ENCODE data around the gene UBL4A. TPM values are rescaled to one million over a fixed set of nuclear protein-coding genes. Genes with fewer than 3 reads are reported as not detected.

Gene UBL4A
- total RNA-seq, 1 experiment from 2014 or later = 26.7 TPM

GRCh38 chrX:154477891-154478477 is 8.4 kb downstream of the UBL4A start:
- DNase-seq (ENCODE audit: unreplicated experiment) = no peak
- ChIA-PET CTCF (interaction anchor here (0.6 to 1.1 kb wide), 2 partner anchors 56 to 1327 kb away, joined by 3 read pairs; no protein-coding TSS in a partner anchor), POLR2A (interaction anchor here (0.8 to 1.4 kb wide), 4 partner anchors 9 to 79 kb away, joined by 3 to 6 read pairs (median 6); partner anchors contain the start of genes PLXNA3 and SLC10A3)
- intact Hi-C loops (cut with micrococcal nuclease) = no loop called here
- Mint-ChIP-seq H3K4me1 (ENCODE audit: insufficient read depth, unreplicated experiment) (peaks cover 7% of the 10 kb centered on the region), H3K27me3 (ENCODE audit: insufficient read depth, unreplicated experiment) (peaks cover 23% of the 10 kb centered on the region), H3K36me3 (ENCODE audit: insufficient read depth, unreplicated experiment) (peaks cover 19% of the 10 kb centered on the region), H3K27ac (ENCODE audit: low read depth, unreplicated experiment) (no peak overlapping the region), H3K9me3 (ENCODE audit: unreplicated experiment) (no peaks in the 10 kb centered on the region), H3K4me3 (ENCODE audit: unreplicated experiment) (peak overlapping the region; percentile 72)
- TF ChIP-seq CTCF (IDR thresholded peaks at IDR 0.05; ENCODE audit: unreplicated experiment) = no peak
- TSS peak; percentile 82 for BruUV-seq (replicated peaks)

DNA sequence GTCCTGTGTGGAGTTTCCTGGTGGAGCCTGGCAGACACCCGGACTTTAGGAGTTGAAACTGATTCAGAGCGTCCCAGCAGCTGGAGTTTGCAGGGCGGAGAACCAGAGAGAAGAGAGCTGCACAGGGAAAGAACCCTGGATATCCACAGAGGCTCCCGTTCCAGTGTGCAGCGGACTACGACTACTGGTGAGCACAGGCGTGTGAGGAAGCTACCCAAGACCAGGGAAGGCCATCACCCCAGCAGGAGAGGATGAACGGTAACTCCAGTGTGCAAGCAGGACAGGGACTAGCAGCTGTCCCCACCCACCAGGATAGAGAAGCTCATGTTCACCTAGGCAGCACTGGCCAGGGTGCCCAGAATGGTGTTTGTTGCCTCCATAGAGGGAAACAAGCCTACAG is 9.6 kb downstream of the UBL4A start:
- CTCF ChIA-PET = interaction anchor here (0.7 to 0.8 kb wide), 2 partner anchors 12 to 28 kb away, joined by 3 read pairs; no protein-coding TSS in a partner anchor
- H3K4me3 Mint-ChIP-seq (ENCODE audit: unreplicated experiment) = no peak overlapping the region
- intact Hi-C loops (cut with micrococcal nuclease) = no loop called here

GRCh38 chrX:154473683-154474082 is 12.7 kb downstream of the UBL4A start:
- no peaks in the 10 kb centered on the region for H3K9me3 Mint-ChIP-seq (ENCODE audit: unreplicated experiment)
- intact Hi-C loops (cut with micrococcal nuclease) = no loop called here

More for the DNA sequence above, 9.6 kb downstream of the UBL4A start:
- no peak for DNase-seq (ENCODE audit: unreplicated experiment)
- TF ChIP-seq CTCF (IDR thresholded peaks at IDR 0.05; ENCODE audit: unreplicated experiment) = no peak
- POLR2A ChIA-PET = interaction anchor here (0.6 to 1.6 kb wide), 4 partner anchors 13 to 94 kb away, joined by 3 to 8 read pairs (median 4); partner anchors contain the start of genes FAM3A and SLC10A3
- H3K9me3 Mint-ChIP-seq (ENCODE audit: unreplicated experiment) = no peaks in the 10 kb centered on the region
- BruUV-seq (replicated peaks) = no TSS peak
- H3K27ac Mint-ChIP-seq (ENCODE audit: low read depth, unreplicated experiment) = no peak overlapping the region
- H3K4me1 Mint-ChIP-seq (ENCODE audit: insufficient read depth, unreplicated experiment) = no peaks in the 10 kb centered on the region
- peaks cover 15% of the 10 kb centered on the region for H3K27me3 Mint-ChIP-seq (ENCODE audit: insufficient read depth, unreplicated experiment)
- H3K36me3 Mint-ChIP-seq (ENCODE audit: insufficient read depth, unreplicated experiment) = peaks cover 20% of the 10 kb centered on the region

More at GRCh38 chrX:154473683-154474082, 12.7 kb downstream of the UBL4A start:
- ChIA-PET POLR2A (no interaction called here), CTCF (interaction anchor here (1.1 kb wide), 1 partner anchor 12 kb away, joined by 4 read pairs; the partner anchor contains the start of gene UBL4A)
- no peaks in the 10 kb centered on the region for H3K4me1 Mint-ChIP-seq (ENCODE audit: insufficient read depth, unreplicated experiment)
- H3K4me3 Mint-ChIP-seq (ENCODE audit: unreplicated experiment) = no peak overlapping the region
- peaks cover 13% of the 10 kb centered on the region for H3K27me3 Mint-ChIP-seq (ENCODE audit: insufficient read depth, unreplicated experiment)
- DNase-seq (ENCODE audit: unreplicated experiment) = no peak
- TF ChIP-seq CTCF (IDR thresholded peaks at IDR 0.05; ENCODE audit: unreplicated experiment) = no peak
- peaks cover 29% of the 10 kb centered on the region for H3K36me3 Mint-ChIP-seq (ENCODE audit: insufficient read depth, unreplicated experiment)
- no TSS peak for BruUV-seq (replicated peaks)
- H3K27ac Mint-ChIP-seq (ENCODE audit: low read depth, unreplicated experiment) = no peak overlapping the region
